GM19043 (cell line): ENCODE measurements around the gene TACC2.

ENCODE experiments used
- ATAC-seq: cut with Tn5 transposase; IDR thresholded peaks from one replicate; pipeline ENCODE4 v1.9.1; 2021; ENCODE audit warnings: low read depth; ENCODE audit not compliant: unreplicated experiment

The TACC2 gene

DNA sequence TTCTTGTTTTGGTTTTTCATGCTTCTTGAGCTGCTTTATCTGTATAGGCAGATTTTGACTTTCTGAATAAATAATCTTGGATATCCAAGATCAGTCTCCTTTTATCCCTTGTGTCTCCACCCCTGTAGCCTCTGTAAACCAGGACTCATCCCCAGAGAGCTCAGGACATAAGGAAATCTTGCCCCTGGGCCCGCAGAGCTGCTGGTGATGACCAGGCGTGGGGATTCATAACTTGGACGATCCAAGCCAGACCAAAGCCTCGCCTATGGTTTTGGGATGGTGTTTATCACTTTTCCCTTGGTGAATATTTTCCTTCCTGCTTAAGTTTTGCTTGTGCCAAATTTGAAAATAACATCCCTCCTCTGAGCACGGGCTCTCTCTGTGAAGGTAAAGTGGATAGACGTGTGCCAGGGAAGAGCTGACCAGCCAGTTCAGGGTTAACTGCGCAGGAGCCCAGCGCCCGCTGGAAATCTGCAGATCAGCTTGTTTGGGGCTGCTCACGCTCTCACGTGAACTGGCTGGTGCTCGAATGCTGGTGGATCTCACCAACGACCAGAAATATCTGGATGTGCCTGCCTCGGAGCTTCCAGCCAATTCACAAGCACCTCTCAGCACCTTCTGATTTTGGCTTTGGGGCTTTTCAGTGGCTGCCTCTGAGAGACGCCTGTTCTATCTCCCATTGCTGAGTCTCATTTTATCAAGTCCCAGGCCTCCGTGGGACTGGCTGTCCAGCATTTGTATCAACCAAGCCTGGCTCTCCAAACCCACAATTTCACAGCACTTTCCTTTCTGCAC lies 150.1 kb downstream of the TACC2 start:
- no peak for ATAC-seq

DNA sequence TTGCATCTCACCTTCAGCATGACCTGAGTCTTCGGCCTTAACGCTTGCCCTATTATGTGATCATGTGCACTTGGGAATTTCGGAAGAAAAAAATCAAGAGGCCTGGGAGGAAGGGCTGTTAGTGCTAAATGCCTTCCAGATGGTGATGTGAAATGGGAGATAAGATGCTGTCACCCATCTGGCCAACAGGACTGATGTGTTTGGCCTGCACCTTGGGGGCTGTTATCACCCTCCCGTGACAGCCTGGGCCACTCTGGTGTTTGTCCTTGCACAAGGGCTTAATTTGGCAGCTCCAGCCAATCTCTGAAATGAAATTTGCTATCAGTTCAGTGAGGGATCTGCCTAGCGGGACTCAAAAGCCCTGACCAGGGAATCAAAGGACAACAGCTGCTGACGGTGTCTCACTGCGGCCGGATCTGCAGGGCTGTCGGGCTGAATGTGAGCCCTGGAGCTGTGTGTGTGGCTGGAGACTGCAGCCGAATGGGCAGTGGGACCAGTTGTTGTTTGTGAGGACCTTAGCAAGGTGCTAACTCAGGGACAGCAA lies 150.7 kb downstream of the TACC2 start:
- ATAC-seq: no peak

DNA sequence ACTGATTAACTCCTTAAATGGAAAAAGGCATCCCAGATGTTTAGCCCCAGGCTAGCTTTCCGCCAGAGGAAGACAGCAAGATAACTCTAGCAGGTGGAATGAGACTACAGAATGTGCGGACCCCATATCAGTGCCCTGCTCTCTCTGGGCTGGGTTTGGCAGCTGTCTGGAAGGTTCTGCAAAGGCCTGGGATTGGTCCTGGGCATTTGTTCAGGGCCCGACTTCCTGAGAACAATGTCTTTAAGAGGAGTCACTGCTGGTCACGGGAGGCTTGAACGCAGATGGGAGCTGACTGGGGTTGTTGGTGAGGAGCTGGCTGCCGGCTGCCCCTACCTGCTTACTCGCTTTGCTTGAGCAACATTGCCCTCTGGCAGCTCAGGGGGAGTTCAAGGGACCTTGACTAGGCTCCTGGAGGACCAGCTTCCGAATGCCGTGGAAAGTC lies 151.5 kb downstream of the TACC2 start:
- ATAC-seq: no peak

DNA sequence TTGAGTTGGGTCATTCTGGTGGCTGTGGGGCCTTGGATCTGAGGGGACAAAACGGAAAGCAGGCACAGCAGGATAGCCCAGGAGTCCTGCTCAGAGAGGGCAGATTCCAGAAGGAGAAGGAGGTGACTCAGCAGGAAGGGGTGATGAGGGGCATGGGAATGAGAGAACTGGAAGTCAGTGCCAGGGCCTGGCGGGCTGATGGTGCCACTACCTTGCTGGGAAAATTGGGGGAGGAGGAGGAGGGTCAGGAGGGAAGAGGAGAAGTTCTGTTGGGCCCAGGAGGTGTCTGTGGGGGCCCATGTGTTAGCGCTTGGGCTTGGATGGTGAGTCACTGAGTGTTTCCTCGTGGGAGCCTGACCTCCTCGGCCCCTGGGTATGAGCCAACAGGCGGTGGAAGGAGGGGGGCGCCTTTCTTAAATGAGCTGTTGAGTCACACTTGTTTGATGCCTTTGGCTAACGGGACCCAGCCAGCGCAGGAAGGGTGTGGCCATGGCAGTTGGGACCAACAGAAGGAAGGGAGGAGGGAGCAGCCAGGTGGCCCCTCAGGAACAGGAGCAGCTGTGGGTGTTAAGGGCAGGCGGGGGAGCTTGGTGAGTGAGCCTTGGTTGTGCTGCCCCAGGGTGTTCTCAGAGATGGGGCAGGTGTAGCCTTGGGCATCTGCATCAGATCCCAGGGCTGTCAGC lies 152.1 kb downstream of the TACC2 start:
- ATAC-seq: no peak

DNA sequence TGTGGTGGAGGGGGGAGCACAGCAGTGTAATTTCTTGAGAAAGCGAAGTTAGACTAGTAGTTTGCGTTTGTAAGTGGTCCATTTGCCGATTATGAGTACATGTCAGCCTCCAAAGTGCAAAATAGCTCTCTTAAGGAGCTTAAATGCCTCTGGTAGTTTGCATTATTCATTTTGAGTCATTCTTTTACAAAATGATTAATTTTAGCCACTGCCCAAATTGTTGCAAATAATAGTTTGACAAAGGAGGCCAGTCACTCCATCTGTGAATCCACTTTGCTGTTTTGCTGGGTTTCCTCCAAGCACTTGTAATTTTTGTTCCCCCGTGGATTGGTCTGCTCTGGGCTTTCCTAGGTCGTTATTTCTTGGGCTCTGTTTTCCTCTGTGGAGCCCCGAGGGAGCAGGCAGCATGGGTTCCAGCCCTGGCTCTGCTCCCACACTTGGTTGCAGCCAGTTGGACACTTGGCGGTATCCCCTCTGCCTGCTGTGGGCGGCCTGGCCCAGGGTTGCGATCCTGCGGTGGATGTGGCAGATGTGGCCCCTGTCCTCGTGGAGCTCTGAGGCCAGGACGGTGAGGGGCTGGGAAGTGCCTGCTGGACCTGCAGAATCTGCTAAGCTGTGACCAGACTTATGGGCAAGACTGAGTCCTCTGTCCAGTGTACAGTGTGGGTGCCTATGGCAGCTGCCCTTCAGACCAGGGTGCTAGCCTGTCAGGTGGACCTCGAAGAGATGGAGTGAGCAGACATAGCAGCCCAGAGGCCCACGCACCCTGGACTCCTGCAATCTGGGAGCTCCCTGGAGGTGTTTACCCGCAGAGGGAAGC lies 153.1 kb downstream of the TACC2 start:
- no peak for ATAC-seq

DNA sequence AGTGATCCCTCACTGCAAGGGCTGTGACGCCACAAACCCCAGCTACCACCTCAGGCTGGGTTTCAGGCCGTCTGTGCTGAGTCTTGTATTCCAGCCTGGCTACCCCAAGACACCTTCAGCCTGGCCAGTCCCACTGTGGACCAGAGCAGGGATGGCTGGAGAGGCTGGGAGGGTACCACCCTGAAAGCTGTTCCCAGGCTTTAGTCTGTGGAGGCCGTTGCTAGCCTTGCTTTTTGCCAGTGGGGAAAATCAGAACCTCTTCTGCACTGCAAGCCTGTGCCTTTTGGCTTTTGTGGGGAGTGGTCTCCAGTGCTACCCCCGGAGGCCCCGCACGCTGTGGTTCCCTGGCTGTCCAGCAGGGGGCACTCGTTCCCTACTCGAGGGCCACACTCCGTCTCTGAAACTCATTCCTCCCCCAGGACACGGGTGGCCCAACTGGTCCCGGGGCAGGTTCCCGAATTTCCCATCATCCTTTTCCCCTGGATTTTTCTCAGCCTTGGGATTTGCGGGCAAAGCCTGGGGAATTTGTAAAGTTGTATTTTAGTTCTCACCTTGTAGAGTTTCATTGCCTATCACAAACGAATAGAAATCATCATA lies 153.8 kb downstream of the TACC2 start:
- ATAC-seq: no peak

DNA sequence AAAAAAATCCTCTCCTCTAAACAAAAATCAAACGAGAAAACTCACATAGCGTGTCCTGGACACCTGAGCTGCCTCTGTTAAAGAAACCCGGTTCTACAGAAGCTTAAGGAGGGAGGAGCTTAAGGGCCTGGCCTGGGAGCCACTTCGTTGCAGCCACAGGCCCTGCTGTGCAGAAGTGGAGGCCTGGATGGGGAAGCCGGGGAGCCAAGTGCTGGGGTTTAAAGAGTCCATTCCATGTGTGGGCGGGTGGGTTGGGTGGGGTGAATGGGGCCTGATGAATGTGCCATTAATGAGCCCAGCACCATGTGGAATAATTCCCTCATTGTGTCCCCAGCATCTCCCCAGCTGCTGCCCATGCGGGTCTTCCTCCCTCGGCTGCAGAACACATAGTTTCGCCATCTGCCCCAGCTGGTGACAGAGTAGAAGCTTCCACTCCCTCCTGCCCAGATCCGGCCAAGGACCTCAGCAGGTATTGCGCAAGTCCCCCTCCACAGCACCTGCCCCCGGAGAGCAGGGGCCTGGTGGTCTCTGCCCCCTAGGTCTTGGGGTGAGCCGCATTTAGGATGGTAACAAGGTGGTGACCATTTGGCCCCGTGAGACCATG lies 154.4 kb downstream of the TACC2 start:
- ATAC-seq: no peak

DNA sequence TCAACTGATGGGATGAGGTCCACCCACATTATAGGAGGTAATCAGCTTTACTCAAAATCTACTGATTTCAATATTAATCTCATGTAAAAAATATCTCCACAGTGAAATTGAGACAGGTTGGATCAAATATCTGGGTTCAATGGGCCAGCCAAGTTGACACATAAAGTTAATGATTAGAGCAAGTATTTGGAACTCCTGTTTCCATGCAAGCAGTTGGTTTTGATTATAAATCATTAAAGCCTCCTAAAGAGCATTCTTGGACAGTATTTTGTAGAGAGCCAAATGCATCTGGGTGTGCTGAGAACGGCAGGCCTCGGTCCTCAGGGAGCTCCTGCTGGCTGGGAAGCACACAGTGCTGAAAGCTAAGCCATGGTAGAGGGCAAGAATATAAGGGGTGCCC lies 155.2 kb downstream of the TACC2 start:
- ATAC-seq: no peak

DNA sequence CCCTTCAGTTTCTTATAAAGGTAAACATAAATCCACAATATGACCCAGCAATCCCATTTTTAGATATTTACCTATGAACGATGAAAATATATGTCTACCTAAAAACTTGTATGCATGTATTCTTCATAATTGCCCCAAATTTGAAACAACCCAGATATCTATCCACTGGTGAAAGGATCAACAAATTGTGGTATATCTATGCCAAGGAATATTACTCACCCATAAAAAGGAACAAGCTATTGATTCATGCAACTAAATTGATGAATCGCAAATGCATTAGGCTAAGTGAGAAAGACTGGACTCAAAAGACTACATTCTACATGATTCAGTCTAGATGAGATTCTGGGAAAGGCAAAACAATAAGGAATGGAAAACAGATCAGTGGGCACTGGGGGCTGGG lies 156.2 kb downstream of the TACC2 start:
- ATAC-seq: no peak

DNA sequence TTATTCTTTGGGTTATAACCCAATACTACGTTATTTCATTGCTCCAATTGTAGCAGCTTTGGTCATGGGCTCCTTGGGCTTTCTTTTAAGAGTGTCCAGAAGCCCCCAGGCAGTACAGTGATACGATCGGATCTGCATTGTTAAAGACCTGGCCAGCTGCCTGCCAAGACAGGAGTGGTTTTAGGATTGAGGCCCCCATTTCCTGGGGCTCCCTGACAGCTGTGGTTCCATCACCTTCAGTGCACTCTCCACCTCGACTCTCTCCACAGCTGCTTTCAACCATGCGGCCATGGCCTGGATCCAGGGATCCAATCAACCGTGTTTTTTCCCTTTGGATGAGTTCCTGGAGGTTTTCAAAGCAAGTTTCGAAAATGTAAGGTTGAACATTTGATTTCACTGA lies 158.7 kb downstream of the TACC2 start:
- no peak for ATAC-seq

DNA sequence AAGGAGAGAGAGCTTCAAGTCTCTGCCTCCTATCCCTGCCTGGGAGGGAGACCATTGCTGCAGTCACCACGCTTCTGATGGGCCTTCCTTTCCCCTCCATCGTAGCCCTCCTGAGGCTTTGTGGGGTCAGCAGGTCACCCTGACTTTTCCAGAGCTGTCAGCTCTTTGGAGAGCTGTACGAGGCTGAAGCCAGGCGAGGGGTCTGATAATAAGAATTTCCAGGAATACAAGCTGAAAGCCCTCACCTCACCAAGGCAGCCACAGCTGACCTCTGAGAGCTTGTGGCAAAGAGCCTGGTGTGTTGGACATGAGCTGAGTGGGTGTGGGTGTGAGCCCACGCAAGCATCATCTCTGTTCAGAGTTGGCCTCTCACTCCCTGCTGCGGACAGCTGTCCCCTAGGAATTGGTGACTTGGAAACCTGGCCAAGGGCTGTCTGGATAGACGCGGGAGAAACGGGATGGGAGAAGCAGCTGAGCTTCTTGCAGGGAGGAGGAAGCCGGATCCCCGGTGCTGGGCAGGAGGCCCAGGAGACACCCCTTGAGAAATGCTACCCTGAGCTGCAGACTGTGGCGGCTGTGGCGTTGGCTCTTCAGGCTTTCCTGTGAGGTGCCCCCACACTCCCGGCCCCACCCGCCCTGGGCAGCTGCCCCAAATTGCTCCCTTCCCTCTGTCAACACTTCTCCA lies 160.1 kb downstream of the TACC2 start:
- ATAC-seq: no peak

DNA sequence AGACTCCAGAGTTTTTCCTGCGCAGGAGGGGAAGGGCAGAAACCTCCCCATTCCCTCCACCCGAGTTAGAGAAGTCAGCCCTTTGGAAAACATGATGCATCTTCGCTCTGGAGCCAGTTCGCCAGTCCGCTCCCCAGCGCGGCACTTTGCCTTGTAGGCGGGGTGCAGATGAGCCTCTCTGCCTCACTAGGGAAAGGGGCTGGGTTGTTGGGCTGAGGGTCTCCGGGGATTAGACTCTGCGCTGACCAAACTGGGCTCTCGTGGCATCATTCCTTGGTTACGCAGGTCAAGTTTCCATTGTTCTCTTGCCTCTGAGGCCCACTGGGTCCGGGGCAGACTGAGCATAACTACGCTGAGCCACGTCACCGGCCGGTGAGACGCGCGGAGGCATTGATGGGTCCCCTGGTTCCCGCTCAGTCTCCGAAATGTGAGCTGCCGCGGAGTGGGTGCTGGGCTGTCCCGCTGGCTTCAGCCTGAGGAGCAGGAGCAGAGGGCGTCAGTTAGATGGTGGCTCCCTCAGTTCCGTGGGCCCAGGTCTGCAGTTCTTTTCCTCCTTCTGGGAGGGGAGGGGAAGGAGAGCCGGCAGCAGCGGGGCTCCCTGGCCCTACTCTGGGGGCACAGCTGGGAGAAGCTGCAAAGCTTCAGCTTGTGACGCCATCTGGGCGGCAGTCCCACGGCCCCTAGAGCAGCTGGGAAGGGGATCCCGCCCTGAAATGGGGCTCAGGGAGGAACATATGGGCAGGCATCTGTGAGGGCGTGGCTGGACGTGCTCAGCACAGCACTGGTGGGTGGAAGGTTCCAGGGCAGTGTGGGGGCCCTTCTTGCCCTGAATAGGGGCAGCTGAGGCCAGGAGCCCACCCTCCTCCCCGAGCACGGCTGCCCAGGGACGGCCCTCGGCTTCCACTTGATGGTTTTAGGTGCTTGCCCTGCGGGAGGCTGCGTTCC lies 160.9 kb downstream of the TACC2 start:
- no peak for ATAC-seq

DNA sequence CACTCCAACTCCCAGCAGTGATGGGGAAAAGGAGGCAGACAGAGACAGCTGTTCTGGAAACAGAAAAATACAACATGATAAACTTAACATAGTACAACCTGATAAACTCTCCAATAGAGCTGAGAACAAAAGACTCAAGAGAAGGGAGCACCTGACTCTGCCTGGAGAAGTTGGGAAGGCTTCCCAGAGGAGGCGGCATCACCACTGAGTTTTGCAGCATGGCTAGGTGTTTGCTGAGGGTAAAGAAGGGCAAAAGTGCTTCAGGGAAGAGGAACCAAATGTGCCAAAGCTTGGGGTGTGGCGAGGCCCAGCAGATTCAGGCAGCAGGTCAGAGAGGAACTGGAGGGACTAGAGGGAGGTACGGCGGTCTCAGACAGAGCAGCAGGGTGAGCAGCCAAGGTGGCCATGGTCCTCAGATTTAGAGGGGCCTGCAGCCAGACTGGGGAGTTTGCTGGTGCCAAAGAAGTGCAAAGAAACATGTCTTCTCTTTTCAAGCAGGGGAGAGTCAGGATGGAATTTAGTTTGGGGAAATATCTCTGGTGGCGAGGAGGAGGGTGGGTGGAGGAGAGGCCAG lies 162.2 kb downstream of the TACC2 start:
- no peak for ATAC-seq

DNA sequence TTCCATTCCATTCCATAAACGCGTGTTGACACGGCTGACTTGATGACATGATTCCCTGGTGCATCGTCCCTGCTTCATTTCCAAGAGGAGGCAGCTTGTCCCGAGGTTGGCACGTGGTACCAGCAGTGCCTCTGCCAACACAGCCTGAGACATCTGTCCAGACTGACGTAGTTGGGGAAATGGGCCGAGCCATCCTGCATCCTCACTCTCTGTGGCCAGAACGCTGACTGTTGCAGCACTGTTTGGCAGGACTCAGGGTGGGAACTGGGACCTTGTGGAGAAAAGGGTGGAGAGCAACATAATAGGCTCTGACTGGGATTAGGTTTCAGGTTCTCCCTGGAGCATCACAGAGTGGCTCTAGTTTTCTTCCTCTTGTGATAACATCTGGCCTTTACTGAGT lies 163.6 kb downstream of the TACC2 start:
- no peak for ATAC-seq

DNA sequence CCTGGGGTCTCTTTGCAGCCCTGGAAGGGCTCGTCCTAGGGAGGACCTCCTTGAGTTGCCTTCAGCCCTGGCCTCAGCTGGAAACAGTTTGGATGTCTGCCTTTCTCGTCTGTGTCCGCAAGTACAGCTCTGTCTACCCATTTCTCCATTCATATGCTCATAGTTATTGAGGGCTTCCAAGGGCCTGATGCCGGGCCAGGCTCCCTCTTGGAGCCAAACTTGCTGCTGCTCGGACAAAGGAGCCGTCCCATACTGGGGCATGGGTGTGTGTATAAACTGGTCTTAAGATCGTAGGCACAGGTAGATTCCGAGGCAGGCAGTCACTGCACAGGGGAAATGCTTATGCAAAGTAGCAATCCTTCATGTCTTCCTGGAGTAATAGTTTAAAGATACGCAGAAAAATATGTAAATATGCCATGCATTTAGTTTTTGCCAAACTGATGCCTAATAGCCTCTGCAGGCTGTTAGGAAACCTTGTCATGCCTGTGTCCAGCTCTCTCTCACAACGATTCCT lies 165.1 kb downstream of the TACC2 start:
- ATAC-seq: no peak

DNA sequence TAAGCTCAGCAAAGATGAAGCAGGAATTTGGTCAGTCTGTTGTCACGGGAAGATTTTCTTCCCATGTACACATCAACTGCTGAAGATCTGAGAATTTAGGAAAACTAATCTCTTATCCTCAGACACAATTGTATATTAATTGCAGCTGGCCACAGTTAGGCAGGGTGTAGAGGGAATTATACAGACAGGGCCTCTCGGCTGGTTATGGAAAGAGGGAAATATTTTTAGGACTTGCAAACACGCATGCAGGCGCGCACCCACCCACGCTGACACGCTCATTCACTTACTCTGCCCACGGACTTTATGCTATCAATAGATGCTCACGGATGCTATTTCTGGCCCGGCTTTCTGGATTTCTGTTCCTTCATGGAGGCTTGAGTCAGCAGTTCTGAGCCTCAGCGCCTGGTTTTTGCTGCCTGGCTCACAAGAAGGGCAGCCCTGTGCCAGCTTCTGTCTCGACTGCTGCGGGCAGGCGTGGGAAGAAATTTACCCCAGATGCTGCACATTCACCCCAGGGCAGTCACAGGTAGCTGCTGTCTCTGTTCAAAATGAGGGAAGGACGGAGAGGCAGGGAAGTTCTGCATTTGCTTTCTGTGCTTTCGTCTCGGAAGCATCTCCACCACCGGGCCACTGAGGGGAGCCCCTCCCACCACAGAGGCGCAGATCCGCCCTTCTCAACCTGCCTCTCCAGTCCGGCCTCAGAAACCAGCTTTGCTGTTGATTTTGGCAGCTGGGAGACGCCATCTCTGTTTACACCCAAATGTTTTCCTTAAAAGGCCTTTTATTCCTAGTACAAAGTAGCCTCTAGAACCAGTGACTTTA lies 165.8 kb downstream of the TACC2 start:
- ATAC-seq: no peak

DNA sequence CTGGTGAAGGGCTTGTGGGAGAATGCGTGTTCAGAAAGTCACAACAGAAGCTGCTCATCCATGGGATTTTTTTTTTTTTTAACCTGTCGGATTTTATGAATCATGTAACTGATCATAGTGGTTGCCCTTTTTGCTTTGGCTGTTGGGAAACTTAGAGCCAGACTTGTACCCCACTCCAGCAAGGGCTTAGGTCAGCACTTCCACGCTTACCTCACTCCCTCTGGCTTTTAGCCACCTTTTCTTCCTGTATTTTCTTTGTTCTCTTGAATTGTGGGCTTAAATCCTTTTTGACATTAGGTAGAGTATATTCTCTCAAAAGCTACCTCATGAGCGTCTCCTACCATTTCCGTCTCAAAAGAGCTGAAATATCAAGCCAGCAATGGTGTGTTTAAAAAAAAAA lies 168.5 kb downstream of the TACC2 start:
- ATAC-seq: no peak
